GM23248 (cell line): ENCODE results near the gene PWP2. TPM values are rescaled to one million over a fixed set of nuclear protein-coding genes. Genes with fewer than 3 reads are reported as not detected.

Experiments used
- DNase-seq: peaks from one replicate; pipeline ENCODE4 v3.0.0-alpha.2; 2015
- H2AFZ ChIP-seq: fragments of 200-600 bp; sonication (generic); 2 replicates; pipeline ENCODE4 v1.6.1; 2016; ENCODE audit warnings: antibody characterized with exemption
- H3F3A ChIP-seq: fragments of 200-600 bp; sonication (generic); 2 replicates; pipeline ENCODE4 v1.6.1; 2016; ENCODE audit warnings: mild to moderate bottlenecking, antibody characterized with exemption, mixed run types; ENCODE audit not compliant: insufficient read depth
- H3K27ac ChIP-seq: fragments of 200-600 bp; sonication (generic); 2 replicates; pipeline ENCODE4 v1.5.1; 2016; ENCODE audit warnings: mild to moderate bottlenecking
- H3K27me3 ChIP-seq: fragments of 200-600 bp; sonication (generic); replicated peaks from 2 replicates; pipeline ENCODE4 v1.6.1; 2016; ENCODE audit warnings: mild to moderate bottlenecking; ENCODE audit not compliant: insufficient read depth
- H3K36me3 ChIP-seq: fragments of 200-600 bp; sonication (generic); 2 replicates; pipeline ENCODE4 v1.6.1; 2016; ENCODE audit warnings: low read depth, mild to moderate bottlenecking
- H3K4me1 ChIP-seq: fragments of 200-600 bp; sonication (generic); 2 replicates; pipeline ENCODE4 v1.6.1; 2016; ENCODE audit warnings: mild to moderate bottlenecking; ENCODE audit not compliant: insufficient read depth
- H3K4me2 ChIP-seq: fragments of 200-600 bp; sonication (generic); one replicate; pipeline ENCODE4 v1.6.1; 2016; ENCODE audit warnings: mild to moderate bottlenecking; ENCODE audit not compliant: unreplicated experiment
- H3K4me3 ChIP-seq: fragments of 200-600 bp; sonication (generic); 2 replicates; pipeline ENCODE4 v1.5.1; 2016; ENCODE audit warnings: mild to moderate bottlenecking
- H3K79me2 ChIP-seq: fragments of 200-600 bp; sonication (generic); 2 replicates; pipeline ENCODE4 v1.6.1; 2016; ENCODE audit warnings: mild to moderate bottlenecking; ENCODE audit not compliant: insufficient read depth
- H3K9ac ChIP-seq: fragments of 200-600 bp; sonication (generic); 2 replicates; pipeline ENCODE4 v1.6.1; 2016; ENCODE audit warnings: mild to moderate bottlenecking
- H3K9me2 ChIP-seq: fragments of 200-600 bp; sonication (generic); 2 replicates; pipeline ENCODE4 v1.6.1; 2016; ENCODE audit warnings: mixed run types, mild to moderate bottlenecking, moderate library complexity; ENCODE audit not compliant: insufficient read depth
- H3K9me3 ChIP-seq: fragments of 200-600 bp; sonication (generic); one replicate; pipeline ENCODE4 v1.6.1; 2017; ENCODE audit warnings: low read depth
- H4K20me1 ChIP-seq: fragments of 200-600 bp; sonication (generic); 2 replicates; pipeline ENCODE4 v1.6.0; 2016; ENCODE audit not compliant: insufficient read depth
- EZH2 ChIP-seq: fragments of 200-600 bp; sonication (generic); IDR thresholded peaks from 2 replicates; pipeline ENCODE4 v1.6.1; 2018; ENCODE audit warnings: antibody characterized with exemption, mild to moderate bottlenecking; ENCODE audit not compliant: insufficient read depth, poor library complexity, severe bottlenecking
- EZH2phosphoT487 ChIP-seq: fragments of 200-600 bp; sonication (generic); IDR thresholded peaks from 2 replicates; pipeline ENCODE4 v1.6.1; 2018; ENCODE audit warnings: antibody characterized with exemption, moderate library complexity, mild to moderate bottlenecking, low read depth; ENCODE audit not compliant: insufficient read depth
- WGBS, 2 experiments: methylation state at CpG; one replicate each; pipeline ENCODE4 v1.1.6; 2015 to 2017; ENCODE audit warnings: low lambda C conversion rate in 2 of 2, low coverage in 1 of 2; ENCODE audit errors: missing lambda C conversion rate in 2 of 2; 5-methylcytosine and 5-hydroxymethylcytosine counted together
- in situ Hi-C: fragments of 300-500 bp; cut with MboI; formaldehyde crosslinking; loops from 2 replicates; pipeline ENCODE4 v1.15.0; 2020
- polyA plus RNA-seq: library from polyadenylated mRNA; unstranded; fragments of >200 nt; fragmentation: Nextera tagmentation; extraction: Ambion mirVana; gene quantifications from 2 replicates; pipeline ENCODE4 v1.2.1, GENCODE V29; 2016
- total RNA-seq: library from RNA; depleted of rRNA; stranded (reverse); fragments of >200 nt; shearing (Covaris generic); gene quantifications from 2 replicates; pipeline ENCODE4 v1.2.3, GENCODE V29; 2014

PWP2 gene
- total and polyA plus RNA-seq, 2 experiments from 2014 or later: 11.2 to 16.1 TPM

DNA sequence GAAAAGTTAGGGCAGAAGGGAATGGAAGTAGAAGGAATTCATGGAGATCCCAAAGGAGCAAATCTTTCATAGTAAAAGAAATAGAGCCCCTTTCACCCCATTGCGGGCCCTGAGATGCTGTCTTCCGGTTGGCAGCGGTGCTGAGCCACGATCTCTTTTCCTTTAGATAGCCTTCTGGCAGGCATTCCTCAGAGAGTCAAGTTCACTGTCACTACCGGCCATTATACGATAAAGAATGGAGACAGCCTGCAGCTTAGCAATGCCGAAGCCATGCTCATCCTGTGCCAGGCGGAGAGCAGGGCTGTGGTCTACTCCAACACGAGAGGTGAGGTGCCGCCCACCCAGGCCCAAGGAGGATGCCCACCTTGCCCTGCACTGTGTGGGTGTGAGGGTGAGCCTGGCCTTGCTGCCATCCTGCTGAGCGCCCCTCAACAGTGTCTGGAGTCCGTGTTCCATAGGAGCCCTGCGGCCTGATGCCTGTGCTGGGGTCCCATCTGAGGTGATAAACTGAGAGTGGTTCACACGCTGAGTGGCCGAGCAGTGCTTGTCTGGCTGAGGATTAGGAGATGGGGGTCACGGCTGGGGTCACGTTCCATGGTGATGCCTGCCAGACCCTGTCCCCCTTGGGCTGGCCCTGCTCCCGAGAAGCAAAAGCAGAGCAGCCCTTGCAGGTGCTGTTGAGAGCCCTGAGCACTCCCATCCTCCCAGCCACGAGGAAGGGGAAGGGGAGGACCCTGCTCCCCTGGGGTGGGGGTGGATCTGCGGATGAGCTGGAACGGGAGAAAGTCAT, 20.4 kb upstream of the PWP2 start:
- no peak for DNase-seq
- Histone ChIP-seq H3K4me2 (no peak overlapping the region), H3K27ac (no peak overlapping the region), H3K36me3 (peaks cover 10% of the 10 kb centered on the region; the same call in 1 of the 2 replicates), H3K27me3 (no peaks in the 10 kb centered on the region), H3K9ac (no peak overlapping the region), H4K20me1 (no peaks in the 10 kb centered on the region), H3K4me1 (no peaks in the 10 kb centered on the region), H3K4me3 (no peak overlapping the region), H3K9me2 (no peaks in the 10 kb centered on the region), H2AFZ (no peak overlapping the region), H3F3A (no peaks in the 10 kb centered on the region), H3K79me2 (0 out of 2 replicates have a peak, but pooled peaks cover 8% of the 10 kb centered on the region), H3K9me3 (no peaks in the 10 kb centered on the region)
- 92 to 96% methylated on average over 18 to 21 of the region's 21 CpGs for WGBS, 2 experiments
- no peak for TF ChIP-seq EZH2
- TF ChIP-seq EZH2phosphoT487: no peak
- in situ Hi-C loops: no loop called here

DNA sequence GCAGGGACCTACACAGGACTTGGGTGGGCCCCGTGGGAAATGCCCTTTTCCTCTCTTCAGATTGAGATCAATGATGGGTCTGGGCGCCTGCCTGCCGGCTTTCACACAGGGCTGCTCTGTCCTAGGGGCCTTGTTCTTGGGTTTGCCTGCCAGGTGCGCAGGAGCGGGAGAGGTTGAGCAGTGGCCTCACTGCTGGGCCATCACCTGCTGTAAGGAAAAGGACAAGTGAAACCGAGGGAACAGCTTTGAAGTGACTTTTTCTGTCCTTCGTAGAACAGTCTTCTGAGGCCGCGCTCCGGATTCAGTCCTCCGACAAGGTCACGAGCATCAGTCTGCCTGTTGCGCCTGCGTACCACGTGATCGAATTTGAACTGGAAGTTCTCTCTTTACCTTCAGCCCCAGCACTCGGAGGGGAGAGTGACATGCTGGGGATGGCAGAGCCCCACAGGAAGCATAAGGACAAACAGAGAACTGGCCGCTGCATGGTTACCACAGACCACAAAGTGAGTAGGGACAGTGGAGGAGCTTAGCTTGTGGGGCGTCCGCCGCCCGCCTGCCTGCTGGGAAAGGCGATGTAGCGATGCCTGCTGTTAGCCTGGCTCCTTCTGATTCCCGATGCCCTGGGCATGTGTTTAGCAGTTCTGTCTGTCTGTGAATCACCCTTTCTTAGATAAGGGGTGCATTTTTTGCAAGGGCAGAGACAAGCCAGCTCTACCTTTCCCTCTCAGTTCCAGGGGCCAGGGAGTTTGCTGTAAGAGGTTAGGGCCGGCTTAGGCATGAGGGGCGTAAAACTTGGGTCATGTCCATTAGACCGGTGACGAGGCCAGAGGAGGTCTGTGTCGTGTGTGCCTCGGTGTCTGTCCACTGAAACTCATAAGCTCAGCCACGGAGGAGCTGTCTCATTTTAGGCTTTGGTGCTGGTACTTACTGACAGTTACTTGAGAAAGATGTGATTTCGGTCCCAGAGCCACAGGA, 19.5 kb upstream of the PWP2 start:
- WGBS, 2 experiments: 95 to 96% methylated on average over 32 to 33 of the region's 33 CpGs
- no peak overlapping the region for H3K27ac ChIP-seq
- no peak for TF ChIP-seq EZH2
- TF ChIP-seq EZH2phosphoT487: no peak
- no peak overlapping the region for H3K4me2 ChIP-seq
- no peaks in the 10 kb centered on the region for H3K4me1 ChIP-seq
- H3K27me3 ChIP-seq: no peaks in the 10 kb centered on the region
- no peak overlapping the region for H3K9ac ChIP-seq
- 0 out of 2 replicates have a peak, but pooled peaks cover 10% of the 10 kb centered on the region for H3K36me3 ChIP-seq
- H3F3A ChIP-seq: no peaks in the 10 kb centered on the region
- H3K4me3 ChIP-seq: no peak overlapping the region
- H2AFZ ChIP-seq: no peak overlapping the region
- no peaks in the 10 kb centered on the region for H4K20me1 ChIP-seq
- H3K79me2 ChIP-seq: 0 out of 2 replicates have a peak, but pooled peaks cover 8% of the 10 kb centered on the region
- H3K9me3 ChIP-seq: no peaks in the 10 kb centered on the region
- no peak for DNase-seq
- no peaks in the 10 kb centered on the region for H3K9me2 ChIP-seq
- in situ Hi-C loops: no loop called here

DNA sequence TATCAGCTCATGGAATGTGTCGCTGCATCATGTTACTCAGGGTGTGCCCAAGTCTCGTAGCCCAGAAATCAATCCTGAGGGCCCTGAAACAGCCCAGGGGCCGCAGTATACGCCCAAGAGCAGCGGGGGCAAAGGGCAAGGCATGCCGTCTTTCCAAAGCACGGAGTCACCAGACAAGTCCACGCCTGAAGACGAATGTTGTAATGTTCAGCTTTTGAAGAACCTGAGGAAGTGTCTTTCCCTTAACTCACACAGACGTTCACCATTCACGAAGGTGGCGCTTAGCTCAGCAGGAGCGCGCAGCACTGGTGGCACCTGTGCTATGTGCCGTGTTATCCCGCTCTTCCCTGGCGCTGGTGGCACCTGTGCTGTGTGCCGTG, 18.8 kb upstream of the PWP2 start:
- Histone ChIP-seq H4K20me1 (no peaks in the 10 kb centered on the region), H3F3A (no peaks in the 10 kb centered on the region), H3K36me3 (0 out of 2 replicates have a peak, but pooled peaks cover 10% of the 10 kb centered on the region), H2AFZ (no peak overlapping the region), H3K4me1 (no peaks in the 10 kb centered on the region), H3K79me2 (0 out of 2 replicates have a peak, but pooled peaks cover 8% of the 10 kb centered on the region), H3K4me2 (no peak overlapping the region), H3K9ac (no peak overlapping the region), H3K9me2 (no peaks in the 10 kb centered on the region), H3K4me3 (no peak overlapping the region), H3K27ac (no peak overlapping the region), H3K27me3 (no peaks in the 10 kb centered on the region), H3K9me3 (no peaks in the 10 kb centered on the region)
- 96 to 98% methylated on average over 18 of the region's 18 CpGs for WGBS, 2 experiments
- no peak for TF ChIP-seq EZH2phosphoT487
- no peak for TF ChIP-seq EZH2
- DNase-seq: no peak
- in situ Hi-C loops: no loop called here
